Caki2 (cell line): ENCODE data around the gene CC2D2A. TPM values are rescaled to one million over a fixed set of nuclear protein-coding genes. Genes with fewer than 3 reads are reported as not detected.

Experiments used
- DNase-seq: peaks from one replicate; pipeline ENCODE4 v3.0.0-alpha.2; 2015; ENCODE audit warnings: low read depth
- in situ Hi-C: cut with HindIII; loops from 2 replicates; pipeline ENCODE4 v1.10.0; 2016; ENCODE audit warnings: low sequenced_read_pairs, low pct_unique_long_range_greater_than_20kb, mixed read lengths
- total RNA-seq: library from RNA; depleted of rRNA; stranded (reverse); fragments of >200 nt; shearing (Covaris generic); gene quantifications from 2 replicates; pipeline ENCODE4 v1.2.3, GENCODE V29; 2014; ENCODE audit warnings: low replicate concordance

CC2D2A gene
- total RNA-seq, 1 experiment from 2014 or later = 8.4 TPM

DNA sequence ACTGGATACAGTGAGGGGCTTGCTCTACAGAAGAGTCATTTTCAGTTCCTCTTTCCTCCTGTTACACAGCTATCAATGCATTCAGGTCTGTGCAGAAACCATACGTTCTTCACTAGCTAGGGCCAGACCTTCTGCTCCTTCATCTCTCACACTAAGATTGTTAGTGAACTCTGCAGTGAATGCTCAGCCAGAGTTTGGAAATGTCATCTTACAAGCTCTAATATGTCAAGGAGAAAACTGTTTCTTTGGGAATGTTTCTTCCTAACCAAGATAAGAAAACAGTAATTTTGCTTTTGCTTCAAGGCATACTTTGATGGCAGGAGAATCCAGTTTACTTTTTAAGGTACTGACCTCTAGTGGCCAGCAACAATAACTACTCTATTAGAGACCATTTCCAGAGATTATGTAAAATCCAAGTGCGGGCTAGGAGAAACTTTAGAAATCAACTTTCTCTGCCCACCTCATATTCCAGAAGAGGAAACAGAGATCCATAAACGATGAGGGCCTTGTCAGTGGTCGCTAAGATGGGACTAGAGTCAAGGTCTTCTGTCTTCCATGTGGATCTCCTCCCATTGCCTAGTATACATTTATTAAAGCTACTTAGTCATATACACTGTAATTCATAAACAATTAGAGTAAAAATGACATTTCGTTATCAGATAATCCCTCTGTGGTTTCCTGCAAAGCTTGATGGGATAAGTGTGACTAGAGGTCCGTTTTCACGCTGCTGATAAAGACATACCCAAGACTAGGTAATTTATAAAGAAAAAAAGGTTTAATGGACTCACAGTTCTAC, 12.1 kb upstream of the CC2D2A start:
- in situ Hi-C loops = no loop called here
- DNase-seq = peak; percentile 22

DNA sequence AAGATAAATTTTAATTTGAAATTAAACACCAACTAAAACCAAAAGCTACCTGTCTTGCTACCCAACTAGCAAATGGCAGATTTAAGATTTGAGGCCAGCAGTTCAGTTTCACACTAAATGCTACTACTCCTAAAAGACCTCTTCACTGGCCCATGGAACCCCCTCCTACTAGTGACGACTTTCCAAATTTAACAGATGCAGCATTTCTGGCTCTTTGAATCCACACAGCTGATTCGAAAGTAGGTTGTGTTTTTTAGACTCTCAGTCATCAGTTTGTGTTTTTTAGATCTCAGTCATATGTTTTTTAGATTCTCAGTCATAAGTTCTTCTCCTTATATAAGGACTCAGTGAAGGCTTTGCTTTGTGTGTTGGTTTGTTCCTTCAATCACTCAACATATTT, 11.1 kb upstream of the CC2D2A start:
- DNase-seq = no peak
- in situ Hi-C loops = no loop called here

DNA sequence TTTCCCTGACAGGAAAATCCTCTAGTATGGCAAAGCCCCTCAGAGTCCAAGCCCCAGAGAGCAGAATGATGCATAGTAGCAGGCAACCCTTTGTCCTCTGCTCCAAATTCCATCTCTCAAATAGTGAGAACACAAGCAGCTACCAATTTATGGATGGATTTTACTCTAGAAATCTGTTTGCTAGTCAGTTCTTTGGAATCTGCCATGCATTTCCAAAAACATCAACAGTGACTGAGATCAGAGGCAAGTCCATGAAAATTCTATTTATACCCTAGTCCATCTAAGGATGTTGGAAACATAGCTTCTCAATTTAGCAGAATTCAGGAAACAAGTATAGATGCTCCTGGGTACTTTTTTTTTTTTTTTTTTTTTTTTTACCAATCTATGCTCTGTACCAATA, 10.0 kb upstream of the CC2D2A start:
- DNase-seq = no peak
- in situ Hi-C loops = no loop called here

DNA sequence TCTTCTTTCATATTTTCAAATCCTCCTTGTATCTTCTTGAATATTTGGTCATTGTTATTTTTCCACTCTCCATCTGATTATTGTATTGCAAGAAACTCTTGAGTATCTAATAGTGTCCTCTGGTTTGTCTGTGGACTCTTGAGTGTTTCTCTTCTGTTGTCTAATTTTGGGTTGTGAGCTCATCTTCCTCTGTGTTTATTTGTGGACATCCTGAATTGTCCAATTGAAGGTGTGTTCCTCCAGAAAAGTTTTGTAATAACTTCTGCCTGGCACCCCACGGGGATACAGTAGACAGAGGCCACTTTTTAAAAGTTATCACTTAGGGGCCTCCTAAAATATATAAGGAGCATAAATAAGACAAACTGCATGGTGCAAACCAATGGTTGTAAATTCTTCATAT, 3.1 kb upstream of the CC2D2A start:
- DNase-seq = no peak
- in situ Hi-C loops = no loop called here

DNA sequence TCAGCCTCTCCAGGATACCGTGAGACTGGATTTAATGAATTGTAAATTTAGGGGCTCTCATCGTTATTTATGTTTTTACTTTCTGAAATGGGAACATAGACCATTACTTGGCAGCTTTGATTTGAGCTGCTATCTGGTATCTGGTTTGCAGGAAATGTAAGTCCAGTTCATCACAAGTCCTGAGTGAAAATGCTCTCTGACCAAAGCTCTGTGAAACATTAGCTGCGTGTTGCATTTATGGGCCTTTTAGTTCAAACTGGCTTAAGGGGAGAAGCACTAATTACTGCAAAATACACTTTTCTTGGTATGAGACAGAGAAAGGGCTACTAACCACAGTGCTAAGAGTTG, 420 bp downstream of the CC2D2A start:
- no peak for DNase-seq
- in situ Hi-C loops = no loop called here

DNA sequence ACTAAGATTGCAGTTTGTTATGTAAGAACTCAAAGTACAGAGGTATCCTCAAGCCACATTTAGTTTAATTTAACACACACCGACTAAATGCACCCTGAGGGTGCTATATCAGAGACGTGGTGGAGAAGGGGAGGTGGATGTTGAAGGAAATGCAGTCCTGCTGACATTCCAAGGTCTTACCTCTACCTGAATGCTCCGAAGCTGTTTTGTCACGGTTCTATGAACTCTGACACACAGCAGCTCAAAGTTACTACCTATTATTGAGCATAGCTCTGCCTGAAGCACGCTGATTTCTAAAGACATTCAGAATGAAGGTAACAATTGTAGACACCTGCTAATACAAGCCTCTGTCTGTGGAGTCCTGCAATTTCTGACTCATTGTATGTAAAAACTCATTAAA, 6.7 kb downstream of the CC2D2A start:
- DNase-seq = no peak
- in situ Hi-C loops = no loop called here

DNA sequence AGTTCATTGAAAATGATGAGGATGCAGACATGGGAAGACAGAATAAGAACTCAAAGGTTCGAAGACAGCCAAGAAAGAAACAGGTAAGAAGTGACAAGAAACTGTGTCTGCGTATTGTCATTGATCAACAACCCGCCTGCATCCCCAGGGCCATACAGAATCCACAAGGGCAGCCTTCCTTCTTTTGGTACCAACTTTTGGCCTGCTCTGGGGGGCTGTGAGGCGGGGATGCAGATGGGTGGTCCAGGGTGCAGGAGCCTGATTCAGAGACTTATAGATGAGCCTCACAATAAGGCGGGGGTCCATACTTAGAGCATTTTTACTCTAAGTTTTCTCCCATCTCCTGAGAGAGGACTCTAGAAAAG, 9.0 kb downstream of the CC2D2A start:
- no peak for DNase-seq
- in situ Hi-C loops = no loop called here

DNA sequence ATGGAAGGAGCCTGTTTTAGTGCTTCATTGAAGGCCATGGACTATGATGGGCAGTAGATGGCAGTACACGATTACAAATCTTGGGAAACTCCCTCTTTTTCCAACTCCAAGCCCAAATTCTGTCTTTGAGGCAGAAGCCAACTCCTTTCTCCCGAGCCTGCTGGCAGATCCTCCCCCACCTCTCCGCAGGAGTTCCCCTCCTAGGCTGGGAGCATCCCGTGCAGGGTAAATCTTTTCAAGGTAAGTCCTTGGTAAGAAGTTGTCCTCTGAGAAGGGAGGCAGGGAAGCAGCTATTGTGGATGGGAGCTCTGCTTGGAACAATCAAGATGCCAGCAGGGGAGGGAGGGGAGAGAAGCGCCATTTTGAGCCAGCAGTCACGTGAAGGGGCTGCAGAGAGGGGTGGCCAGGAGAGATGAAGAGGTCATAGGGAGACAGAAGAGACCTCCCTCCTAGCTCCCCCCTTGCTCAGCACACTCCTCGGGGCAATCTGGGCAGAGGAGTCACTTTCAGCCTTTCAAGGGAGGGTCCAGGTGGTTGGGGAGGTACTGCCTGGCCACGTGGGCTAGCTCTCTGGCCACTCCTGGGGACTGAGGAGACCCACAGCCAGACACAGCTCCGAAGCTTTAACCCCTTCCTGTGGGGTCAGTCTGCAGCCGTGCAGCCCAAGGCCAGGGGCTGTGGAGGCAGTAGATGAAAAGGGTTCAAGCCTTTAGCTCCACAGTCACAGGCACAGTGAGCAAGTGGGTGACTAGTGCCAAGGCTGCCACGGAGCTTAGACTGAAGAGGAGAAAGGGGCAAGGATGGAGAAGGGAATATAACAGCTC, 9.6 kb downstream of the CC2D2A start:
- peak; percentile 90 for DNase-seq
- in situ Hi-C loops = no loop called here

DNA sequence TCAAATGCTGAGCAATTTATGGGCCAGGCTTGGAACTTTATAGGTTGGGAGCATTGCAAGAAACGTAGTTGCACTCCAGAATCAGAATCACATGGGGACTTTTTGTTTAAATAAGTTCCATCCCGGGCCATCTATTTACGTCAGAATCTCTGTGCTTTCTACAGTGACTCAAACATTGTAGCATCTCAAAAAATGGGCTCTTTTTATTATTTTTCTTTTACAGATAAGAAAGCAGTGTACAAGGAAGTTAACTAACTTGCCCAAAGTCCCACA, 10.2 kb downstream of the CC2D2A start:
- in situ Hi-C loops = no loop called here
- DNase-seq = no peak

DNA sequence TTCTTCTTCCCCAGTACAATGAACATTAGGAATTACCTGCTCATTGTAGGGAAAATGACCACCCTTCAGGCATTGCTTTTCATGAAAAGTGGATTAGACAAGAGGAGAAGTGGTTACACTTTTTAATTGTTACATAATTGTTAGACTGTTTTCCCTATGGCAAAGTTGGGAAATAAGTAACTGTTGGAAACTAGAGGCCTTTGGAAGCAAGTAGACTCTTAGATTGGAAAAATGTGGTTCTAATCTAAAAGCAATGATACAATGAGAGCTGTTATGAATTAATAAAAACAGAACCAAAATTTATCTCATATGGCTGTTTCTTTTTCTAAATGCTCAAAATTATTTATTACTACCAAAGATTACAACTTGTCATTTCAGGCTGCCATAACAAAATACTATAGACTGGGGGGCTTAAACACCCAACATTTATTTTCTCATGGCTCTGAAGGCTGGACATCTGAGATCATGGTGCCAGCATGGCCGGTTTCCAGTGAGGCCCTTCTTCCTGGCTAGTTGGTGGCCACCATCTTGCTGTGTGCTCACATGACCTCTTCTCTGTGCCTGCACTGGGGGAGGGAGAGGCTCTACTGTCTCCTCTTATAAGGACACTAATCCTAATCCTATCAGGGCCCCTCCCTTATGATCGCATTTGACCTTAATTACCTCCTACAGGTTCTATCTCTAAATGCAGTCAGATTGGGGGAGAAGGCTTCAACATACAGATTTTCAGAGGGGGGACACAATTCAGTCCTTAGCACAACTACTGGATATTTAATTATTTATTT, 12.5 kb downstream of the CC2D2A start:
- no peak for DNase-seq
- in situ Hi-C loops = no loop called here

DNA sequence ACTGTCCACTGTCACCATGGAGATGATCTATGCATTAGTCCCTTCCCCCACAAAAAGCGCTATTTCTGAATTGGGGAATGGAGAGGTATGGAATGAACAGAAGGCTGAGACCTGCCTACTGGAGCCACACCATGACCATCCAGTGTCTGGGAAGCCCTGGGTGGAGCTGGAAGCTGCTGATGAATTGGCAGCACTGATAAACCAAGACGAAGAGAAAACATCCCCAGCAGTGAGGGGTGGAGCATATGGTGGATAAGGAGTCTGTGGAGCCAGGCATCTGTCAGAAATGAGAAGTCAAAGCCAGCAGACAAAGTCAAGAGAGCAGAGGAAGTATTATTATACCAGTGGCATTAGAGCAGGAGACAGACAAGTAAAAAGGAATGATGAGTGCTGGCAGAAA, 13.2 kb downstream of the CC2D2A start:
- no peak for DNase-seq
- in situ Hi-C loops = no loop called here

DNA sequence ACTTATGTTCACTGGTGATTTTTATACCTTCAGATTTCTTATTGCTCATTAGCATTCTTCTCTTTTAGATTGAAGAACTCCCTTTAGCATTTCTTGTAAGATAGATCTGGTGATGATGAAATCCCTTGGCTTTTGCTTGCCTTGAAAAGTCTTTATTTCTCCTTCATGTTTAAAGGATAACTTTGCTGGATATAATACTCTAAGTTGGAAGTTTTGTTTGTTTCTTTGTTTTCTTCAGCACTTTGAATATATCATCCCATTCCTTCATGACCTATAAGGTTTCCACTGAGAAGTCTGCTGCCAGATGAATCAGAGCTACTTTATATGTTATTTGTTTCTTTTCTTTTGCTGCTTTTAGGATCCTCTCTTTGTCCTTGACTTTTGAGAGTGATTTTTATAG, 18.5 kb downstream of the CC2D2A start:
- DNase-seq = no peak
- in situ Hi-C loops = no loop called here

DNA sequence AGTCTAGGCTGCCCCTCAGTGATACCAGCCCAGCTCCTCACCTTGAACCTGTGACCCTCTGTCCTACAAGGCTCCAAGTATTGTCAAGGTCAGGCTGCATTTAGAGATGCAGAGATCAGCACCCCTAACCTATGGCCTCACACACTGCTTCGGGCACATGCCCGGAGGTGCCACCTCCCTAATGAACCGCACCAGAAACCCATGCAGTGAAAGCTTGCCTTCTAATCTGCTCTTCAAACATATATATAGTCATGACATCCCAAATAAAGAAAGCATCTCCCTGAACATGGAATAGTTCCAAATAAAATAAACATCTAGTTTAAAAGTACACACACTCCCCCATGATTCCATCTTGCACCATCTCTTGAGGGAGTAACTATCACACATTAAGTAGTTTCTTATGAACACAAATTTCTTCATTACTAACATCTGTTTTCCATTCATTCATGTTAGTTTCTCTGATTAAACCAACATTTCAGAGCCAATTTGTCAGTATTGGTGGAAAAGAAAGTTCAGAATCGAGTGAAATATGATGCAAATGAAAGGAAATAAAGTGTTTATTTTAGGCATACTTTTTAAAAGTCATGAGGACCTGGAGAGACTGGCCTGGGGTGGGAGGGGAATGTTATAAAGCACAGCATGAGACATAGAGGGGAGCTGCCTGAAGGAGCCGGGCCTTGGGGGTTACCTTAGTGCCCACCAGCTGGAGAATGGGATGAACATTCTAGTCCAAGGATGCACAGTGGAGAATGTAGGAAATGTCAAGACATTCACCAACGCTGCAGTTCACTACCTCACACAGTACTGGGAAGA, 19.2 kb downstream of the CC2D2A start:
- in situ Hi-C loops = no loop called here
- DNase-seq = no peak

DNA sequence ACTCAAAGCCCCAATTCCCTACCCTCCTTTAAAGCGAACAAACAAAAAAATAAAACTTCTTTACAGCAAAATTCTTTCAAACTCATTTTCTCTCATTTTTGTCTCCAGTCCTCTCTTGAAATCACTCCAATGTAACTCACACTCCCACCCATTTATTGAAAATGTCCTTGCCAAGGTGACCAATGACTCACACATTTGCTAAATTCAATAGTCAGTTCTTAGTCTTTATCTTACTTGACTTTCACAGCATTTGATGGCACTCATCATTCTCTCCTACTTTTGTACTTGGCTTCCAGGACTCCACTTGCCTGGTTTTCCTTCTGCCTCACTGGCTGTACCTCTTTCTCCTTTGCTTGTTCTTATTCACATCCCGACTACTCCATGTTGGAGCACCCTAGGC, 19.9 kb downstream of the CC2D2A start:
- no peak for DNase-seq
- in situ Hi-C loops = no loop called here

DNA sequence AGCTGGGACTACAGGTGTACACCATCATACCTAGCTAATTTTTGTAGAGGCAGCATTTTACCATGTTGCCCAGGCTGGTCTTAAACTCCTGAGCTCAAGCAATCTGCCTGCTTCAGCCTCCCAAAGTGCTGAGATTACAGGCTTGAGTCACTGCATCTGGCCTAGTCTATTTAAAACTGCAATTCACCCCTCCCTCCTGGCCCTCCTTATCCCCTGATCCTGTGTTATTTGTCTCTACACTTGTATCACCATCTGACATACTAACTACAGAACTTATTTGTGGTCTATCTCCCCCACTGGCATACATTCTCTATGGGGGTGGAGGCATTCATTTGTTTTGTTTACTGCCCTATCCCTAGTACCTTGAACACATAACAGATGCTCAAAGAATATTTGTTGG, 23.7 kb downstream of the CC2D2A start:
- no peak for DNase-seq
- in situ Hi-C loops = no loop called here

DNA sequence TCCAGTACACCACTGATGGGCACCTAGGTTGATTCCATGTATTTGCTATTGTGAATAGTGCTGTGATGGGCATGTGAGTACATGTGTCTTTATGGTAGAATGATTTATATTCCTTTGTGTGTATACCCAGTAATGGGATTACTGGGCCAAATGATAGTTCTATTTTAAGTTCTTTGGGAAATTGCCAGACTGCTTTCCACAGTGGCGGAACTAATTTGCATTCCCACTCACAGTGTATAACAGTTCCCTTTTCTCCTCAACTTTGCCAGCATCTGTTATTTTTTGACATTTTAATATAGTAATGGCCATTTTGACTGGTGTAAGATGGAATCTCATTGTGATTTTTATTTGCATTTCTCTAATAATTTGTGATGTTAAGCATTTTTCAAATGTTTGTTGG, 25.9 kb downstream of the CC2D2A start:
- DNase-seq = no peak
- in situ Hi-C loops = no loop called here

DNA sequence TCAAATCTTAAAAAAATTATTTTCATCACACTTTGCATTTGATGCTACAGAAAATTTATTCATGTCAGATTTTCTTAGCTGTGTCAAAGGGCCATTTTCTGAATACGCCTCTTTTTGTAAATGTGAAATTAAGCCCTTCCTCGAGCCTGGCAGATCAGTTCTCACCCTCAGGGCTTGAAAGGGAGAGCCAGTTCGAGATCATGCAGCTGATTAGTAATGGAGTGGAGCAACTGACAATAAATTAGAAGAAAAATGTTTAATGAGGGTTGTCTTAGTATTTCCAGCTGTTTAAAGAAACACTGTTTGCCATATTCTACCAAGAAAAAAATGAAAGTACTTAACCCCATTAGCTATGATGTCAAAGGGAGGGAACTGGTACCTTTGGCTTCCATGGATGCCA, 28.7 kb downstream of the CC2D2A start:
- DNase-seq = no peak
- in situ Hi-C loops = no loop called here

DNA sequence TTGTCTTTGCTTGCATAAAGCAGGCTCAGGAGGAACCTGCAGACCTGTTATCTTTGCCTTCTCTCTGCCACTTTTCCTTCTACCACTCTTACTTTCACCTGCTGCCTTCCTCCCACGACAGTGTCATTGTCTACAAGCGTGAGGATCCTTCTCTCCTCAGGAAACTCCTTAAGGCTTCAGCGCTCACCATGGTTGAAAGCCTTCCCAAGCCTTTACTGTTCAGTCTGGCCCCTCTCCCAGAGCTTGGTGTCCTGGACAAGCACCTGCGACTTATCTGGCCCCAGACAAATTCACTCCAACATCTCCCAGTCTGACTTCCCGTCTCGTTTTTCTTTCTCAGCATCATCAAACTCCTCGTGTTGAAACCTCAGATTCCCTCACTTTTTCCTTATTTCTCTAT, 31.0 kb downstream of the CC2D2A start:
- in situ Hi-C loops = no loop called here
- DNase-seq = no peak

DNA sequence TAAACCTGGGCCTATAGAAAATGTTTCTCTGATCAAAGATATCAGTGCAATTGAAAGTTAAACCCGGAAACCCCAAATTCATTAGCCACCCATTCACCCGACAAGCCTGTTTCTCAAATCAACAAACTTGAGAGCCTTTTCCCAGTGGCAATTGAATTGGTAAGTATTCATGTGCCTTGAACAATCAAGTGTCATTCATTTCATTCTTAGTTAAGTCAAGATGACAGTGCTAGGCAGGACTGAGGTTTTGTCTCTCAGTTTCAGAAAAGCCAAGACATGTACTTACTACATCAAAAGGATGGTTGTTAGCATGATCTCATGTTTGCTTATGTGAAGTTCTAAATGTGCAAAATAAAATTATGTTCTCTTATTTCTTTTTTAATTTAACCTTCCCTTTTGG, 32.3 kb downstream of the CC2D2A start:
- no peak for DNase-seq
- in situ Hi-C loops = no loop called here
